GM10847 (cell line): ENCODE data around the gene KRTAP10-7.
"Not testable (repeated sequence)": the region's sequence is repeated elsewhere in the genome, so short reads cannot be mapped to it uniquely, and the experiment has no call there.

Source experiments
- POLR2A ChIP-seq: IDR thresholded peaks from 2 replicates; pipeline ENCODE4 v1.6.1; 2011; ENCODE audit not compliant: insufficient read length; ENCODE audit errors: extremely low read depth

Gene KRTAP10-7, protein sequence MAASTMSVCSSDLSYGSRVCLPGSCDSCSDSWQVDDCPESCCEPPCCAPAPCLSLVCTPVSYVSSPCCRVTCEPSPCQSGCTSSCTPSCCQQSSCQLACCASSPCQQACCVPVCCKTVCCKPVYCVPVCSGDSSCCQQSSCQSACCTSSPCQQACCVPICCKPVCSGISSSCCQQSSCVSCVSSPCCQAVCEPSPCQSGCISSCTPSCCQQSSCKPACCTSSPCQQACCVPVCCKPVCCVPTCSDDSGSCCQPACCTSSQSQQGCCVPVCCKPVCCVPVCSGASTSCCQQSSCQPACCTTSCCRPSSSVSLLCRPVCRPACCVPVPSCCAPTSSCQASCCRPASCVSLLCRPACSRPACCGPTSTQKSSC

DNA sequence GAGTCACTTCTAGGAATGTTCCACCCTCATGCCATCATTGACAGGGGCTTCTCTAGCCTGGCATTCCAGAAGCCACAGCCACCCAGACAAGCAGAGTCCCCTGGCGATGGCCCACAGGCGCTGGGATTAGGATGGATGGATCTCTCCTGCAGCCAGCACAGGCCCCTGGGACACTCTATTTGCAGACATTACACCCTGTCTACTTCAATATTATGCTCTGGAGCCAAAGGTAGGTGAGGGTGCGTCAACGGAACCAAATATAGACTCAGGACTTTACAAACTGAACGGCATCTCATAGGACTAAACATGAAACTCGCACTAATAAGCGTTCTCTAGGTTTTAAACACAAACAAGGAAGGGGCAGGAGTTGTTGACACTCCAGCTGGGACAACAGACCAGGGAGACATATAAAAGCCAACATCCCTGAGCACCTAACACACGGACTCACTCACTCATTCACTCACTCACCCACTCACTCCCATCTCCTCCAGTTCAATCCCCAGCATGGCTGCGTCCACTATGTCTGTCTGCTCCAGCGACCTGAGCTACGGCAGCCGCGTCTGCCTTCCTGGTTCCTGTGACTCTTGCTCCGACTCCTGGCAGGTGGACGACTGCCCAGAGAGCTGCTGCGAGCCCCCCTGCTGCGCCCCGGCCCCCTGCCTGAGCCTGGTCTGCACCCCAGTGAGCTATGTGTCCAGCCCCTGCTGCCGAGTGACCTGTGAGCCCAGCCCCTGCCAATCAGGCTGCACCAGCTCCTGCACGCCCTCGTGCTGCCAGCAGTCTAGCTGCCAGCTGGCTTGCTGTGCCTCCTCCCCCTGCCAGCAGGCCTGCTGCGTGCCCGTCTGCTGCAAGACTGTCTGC lies at the start of gene KRTAP10-7:
Gene KRTAP10-7 (plus strand): TSS at position 480 of the 861 bp plus-strand sequence. CDS start 25 bp downstream, at position 505.
- not testable (repeated sequence) for TF ChIP-seq POLR2A

DNA sequence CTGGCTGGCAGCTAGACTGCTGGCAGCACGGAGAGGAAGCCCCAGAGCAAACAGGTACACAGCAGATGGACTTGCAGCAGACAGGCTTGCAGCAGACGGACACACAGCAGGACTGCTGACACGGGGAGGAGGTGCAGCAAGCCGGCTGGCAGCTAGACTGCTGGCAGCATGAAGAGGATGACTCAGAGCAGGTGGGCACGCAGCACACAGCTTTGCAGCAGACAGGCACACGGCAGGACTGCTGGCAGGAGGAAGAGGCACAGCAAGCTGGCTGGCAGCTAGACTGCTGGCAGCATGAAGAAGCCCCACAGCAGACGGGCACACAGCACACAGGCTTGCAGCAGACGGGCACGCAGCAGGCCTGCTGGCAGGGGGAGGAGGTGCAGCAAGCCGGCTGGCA lies 49.6 kb upstream of the KRTAP10-7 start:
- TF ChIP-seq POLR2A = no peak

DNA sequence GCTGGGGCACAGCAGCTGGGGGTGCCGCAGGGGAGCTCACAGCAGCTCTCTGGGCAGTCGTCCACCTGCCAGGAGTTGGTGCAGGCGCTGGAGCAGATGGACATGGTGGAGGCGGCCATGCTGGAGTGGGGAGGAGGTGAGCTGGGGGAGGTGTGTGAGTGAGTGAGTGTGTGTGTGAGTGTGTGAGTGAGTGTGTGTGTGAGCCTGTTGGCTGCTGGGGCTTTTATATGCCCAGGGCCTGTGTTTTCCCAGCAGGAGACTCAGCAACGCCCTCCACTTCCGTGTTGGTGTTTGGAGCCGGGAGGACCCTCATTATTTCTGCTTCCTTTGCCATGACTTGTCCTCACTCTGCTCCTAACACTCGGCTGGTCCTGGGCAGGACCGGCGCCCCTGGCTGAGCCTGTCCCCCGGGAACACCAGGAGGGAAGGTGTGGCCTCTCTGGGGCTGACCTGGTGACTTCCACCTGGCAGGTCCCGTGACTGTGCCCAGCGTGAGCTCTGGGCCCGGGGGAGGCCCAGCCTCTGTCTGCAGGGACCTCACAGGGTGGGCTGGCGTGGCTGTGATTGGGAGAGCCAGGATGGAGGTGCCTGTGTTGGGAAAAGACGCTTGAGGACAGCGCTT lies 48.9 kb upstream of the KRTAP10-7 start, which contains the start of gene KRTAP10-2:
Gene KRTAP10-2 (minus strand): TSS at position 166 of the 622 bp plus-strand sequence. CDS start 47 bp downstream, at position 119.
- no peak for TF ChIP-seq POLR2A

DNA sequence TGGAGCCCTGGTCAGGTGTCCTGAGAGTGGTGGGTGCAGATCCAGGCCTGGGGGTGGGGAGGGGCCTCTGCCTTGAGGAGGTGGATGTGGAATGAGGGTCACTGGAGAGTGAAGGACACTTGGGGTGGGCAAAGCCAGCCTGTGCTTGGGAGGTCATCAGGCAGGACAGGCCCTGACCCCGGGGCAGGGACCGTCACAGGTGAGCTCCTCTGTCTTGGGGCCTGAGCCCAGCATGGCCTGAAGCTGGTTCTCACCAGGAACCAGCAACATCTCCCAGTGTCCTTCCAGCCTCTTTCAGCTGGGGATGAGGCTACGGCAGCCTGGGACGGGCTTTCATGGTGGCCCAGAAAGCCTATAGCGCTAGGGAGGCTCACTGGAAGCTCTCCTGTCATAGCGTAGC lies 48.3 kb upstream of the KRTAP10-7 start:
- no peak for TF ChIP-seq POLR2A

DNA sequence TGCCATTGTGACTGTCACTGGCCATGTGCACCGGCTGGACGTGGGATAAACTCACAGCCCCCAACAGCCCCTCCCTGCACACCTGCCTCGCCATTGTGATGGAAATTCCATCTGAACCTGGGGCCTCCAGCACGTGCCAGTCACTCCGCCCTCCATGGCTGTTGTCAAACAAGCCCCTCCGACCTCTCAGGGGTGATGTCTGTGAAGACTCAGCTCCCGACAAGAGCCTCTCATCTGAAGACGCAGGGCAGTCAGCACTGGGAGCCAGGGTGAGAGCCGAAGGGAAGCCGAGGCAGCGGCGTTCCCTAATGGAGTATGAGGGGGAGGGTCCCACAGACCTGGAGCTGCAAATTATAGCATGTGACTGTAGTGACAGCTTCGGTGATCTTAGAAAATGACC lies 47.7 kb upstream of the KRTAP10-7 start:
- TF ChIP-seq POLR2A = no peak

DNA sequence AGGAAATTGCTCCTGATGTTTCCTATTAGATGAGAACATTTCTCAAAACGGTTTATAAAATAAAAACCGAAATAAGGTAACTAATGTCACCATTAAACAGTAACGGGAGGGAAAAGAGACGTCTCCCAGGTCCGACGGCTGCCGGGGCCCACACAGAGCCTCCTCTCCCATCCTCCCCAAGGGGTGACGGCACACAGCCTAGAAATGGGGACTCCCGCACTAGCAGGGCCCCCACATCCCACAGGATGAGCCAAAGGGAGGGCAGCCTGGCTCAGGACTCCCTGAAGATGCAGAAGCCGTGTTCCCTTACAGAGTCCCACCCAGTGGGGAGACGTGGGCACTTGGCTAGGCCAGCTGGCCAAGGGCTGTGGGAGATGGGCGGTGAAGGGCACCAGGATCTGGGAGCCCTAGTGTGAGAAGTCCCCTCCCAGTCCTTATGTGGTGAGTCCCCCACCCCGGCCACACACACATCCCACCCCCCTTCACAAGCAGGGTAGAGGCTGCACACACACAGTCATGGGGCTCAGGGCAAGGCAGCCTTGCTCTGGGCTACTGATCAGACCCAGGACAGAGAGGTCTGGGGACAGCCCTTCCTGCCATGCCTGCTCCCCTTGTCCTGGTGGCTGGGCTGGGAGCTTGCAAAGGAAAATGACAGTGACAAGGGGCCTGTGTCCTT lies 45.1 kb upstream of the KRTAP10-7 start:
- TF ChIP-seq POLR2A = no peak

DNA sequence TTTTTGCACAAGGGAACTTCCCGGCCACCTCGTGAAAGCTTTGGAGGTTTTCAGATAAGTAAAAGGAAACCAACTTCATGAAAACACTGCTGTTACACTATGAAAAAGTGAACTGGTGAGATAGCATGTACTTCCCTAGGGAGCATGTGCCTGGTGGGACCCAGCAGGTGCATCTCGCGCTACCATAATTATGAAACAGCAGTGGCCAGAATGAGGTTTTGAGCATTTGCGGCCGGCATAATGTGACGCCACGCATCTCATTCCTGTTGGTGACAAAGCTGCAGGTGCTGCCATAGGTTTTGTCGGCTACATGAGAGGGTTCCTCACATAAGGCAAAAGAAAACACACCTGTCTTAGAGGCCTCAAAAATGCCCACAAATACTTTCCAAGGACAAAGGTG lies 43.5 kb upstream of the KRTAP10-7 start:
- TF ChIP-seq POLR2A = no peak

DNA sequence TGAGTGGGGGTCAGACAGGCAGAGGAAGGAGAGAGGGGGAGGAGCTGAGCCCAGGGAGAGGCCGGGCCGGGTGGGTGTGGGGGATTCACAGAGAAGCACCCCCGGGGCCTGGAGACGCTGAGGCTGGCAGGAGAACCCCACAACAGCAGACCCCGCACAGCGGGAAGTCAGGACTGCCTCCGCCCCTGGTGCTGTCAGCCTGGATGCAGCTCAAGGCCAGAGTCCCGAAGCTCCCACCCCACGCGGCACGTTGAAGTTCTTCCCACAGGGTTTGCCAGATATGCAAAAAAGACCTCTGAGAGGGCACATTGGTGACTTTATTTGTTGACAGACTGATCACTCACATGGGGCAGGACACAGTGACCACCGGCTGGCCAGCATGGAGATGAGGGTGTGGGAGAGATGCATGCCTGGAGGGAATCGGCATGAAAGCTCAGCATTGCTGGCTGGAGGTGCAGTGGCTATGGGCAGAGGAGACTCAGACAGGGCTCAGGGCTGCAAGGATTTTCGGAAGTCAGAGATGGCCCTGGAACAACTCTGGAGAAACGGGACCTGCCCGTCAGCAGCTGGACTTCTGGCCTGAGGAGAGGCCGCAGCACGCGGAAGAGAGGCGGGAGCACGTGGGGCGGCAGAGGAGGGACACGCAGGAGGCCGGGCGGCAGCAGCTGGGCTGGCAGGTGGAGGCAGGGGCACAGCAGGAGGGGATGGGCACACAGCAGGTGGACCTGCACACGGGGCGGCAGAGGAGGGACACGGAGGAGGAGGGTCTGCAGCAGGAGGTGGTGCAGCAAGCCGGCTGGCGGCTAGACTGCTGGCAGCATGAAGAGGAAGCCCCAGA lies 42.7 kb upstream of the KRTAP10-7 start:
- no peak for TF ChIP-seq POLR2A

DNA sequence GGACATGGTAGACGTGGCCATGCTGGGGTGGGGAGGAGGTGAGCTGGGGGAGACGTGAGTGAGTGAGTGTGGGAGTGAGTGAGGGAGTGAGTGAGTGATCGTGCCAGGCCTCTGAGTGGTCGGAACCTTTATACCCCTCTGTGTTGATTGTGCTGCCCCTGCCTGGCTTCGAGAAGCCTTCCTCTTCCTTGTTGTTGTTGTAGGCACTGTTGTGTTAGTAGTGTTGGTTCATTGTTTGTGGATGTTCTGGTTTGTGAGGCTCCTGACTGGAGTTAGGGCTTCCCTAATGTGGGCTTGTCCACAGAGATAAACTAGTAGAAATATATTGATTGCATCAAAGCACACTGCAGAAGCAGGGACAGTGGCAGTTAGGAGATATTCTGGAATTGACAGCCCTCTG lies 41.7 kb upstream of the KRTAP10-7 start, which contains the start of gene KRTAP10-3:
Gene KRTAP10-3 (minus strand): TSS at position 101 of the 400 bp plus-strand sequence. CDS start 80 bp downstream, at position 21.
- no peak for TF ChIP-seq POLR2A

DNA sequence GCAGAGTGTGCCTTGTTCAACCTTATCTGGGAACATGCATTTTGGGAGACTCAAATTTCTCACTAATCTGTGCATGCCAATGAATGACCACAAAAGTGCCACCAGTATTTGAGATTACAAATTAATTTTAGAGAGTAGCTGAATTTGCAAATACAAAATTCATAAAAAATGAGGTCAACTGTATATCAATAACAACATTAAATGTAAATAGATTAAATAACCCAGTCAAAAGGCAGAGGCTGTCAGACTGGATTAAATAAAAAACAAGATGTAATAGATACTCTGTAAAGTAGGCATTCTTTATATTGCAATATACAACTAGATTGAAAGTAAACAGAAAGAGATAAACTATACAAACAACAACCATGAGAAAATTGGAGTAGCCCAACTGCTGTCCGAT lies 36.3 kb upstream of the KRTAP10-7 start:
- TF ChIP-seq POLR2A = no peak

DNA sequence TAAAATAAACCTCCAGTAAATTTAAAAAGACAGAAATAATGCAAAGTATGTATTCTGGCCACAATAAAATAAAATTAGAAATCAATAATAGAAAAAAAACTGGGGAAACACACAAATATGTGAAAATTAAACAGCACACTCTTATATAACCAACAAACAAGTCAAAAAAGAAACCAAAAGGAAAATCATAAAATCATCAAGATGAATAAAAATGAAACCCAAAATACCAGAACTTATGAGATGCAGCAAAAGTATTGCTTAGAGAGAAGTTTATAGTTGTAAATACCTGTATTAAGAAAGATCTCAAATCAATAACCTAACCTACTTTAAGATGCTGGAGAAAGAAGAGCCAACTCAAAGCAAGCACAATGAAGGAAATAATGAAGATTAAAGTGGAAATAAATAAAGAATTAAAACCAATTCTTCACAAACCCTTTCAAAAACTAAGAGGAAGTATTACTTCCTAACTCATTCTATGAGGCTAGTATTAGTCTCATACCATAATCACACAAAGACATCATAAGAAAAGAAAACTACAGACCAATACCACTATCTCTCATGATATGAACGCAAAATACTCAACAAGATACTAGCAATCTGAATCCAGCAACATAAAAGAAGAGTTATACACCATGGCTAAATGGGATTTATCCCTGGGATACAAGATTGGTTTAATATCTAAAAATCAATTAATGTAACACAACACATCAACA lies 35.4 kb upstream of the KRTAP10-7 start:
- no peak for TF ChIP-seq POLR2A

DNA sequence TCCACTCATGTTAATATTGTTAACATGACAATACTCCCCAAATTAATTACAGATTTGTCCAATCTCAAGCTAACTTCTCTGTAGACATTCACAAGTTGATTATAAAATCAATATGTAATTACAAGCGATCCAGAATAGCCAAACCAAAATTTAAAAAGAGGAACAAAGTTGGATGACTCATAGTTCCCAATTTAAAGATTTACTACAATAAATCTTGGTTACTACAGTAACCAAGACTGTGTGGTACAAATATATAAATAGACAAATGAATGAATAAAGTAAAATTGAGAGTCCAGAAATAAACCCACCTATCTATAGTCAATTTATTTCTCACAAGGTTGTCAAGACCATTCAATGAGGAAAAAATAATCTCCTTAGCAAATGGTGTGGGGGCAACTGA lies 34.0 kb upstream of the KRTAP10-7 start:
- TF ChIP-seq POLR2A = no peak

DNA sequence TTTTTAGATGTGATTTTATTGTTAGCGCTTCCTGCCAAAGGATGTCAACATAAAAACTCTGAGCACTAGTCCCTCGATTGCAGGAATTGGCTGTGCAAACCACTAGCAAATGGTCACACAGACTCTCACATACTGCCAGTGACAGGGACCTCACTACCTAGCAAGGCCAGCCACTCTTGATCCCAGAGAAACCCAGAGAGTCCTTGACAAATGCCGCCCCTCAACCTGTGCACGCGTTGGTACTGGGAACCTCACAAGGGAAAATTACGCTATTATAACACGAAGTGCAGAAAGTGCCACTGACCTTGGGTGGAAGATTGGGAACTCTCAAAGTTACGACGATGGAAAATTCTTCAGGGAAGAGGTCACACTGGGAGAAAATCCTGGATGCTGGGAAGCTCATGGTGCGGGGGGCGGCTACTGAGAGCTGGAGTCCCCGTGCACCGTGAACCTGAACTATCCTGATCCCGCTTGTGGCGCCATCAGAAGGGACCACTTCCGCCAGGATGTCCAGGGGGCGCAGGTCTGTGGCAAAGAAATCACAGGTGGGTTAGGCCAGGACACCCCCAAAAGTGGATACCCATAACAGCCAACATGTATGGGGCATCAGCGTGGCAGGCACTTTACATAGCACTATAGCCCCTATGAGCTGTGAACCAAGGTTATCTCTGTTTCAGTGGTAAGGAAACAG lies 32.8 kb upstream of the KRTAP10-7 start:
- no peak for TF ChIP-seq POLR2A
